Measurements from ENCODE around the gene B4GALNT3.

The B4GALNT3 gene

DNA sequence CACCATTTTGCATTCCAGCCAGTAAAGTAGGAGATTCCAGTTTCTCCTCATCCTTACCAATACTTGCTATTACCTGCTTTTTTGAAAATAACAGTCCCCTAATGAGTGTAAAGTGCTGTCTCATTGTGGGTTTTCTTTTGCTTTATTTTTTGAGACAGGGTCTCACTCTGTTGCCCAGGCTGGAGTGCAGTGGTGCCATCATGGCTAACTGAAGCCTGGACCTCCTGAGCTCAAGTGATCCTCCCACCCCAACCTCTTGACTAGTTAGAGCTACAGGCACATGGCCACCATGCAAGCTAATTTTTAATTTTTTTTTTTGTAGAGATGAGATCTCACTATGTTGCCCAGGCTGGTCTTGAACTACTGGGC, 142.9 kb downstream of the B4GALNT3 start:
- DNase-seq: no peak

DNA sequence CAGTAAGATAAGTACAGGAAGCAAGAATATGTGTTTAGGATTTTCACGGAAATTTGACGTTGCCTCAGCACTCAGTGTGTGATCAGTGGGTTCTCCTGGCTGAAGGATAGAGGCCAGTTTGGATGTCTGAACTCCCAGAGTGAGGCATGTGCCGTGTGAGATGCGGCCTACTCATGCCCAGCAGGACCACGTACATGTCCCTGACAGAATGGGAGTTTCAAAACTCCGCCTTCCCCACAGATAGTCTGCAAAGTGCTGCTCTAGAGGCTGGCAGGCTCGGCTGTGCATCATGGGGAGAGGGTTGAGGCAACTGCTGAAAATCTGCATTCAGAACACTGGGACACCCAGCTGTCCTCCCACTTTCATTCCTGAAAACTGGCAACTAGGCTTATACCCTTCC, 145.2 kb downstream of the B4GALNT3 start:
- DNase-seq: no peak

DNA sequence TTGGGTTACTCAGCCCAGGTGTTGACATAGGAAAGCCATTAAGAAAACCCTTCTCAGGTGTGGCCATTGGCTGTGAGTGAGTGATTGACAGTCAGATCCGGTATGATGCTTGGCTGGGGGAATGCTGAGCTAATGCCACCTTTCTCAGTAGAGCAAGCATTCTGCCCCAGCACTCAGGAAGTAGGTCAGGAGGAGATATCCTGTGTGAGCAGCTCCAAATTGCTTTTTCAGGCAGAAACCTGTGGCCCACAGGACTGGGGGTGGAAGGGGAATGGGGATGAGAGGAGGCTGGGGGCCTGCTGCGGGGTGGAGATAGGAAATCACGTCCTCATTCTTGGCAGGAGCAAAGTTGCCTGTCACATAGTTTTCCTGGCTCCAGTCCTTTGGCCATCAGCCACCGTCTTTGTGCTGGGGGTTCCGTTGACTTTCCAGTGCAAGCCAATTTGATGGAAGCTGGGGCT, 147.8 kb downstream of the B4GALNT3 start:
- DNase-seq: no peak

DNA sequence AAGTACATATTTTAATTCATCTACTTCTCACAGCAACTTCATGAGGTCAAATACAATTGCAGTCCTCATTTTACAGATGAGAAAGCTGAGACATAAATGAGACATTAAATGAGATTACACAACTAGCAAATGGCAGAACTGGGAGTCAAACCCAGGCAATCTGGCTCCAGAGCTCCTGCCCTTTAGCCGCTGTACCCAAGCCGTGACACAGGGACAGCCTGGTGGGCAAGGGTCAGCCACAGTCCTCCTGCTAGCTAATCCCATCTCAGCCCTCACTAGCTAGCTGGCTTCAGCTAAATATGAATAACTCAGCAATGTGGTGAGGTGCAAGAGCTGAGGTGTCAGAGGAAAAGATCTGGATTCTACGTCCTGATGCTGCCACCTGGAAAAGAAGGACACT, 148.7 kb downstream of the B4GALNT3 start:
- DNase-seq: no peak

DNA sequence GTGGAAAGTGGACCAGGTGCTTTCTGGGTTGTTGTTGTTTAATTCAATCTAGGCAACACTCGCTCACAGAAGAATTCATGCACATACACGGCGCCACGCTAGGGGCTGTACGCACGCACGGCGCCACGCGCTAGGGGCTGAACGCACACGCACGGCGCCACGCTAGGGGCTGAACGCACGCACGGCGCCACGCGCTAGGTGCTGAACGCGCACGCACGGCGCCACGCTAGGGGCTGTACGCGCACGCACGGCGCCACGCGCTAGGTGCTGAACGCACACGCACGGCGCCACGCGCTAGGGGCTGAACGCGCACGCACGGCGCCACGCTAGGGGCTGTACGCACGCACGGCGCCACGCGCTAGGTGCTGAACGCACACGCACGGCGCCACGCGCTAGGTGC, 149.2 kb downstream of the B4GALNT3 start:
- no peak for DNase-seq

DNA sequence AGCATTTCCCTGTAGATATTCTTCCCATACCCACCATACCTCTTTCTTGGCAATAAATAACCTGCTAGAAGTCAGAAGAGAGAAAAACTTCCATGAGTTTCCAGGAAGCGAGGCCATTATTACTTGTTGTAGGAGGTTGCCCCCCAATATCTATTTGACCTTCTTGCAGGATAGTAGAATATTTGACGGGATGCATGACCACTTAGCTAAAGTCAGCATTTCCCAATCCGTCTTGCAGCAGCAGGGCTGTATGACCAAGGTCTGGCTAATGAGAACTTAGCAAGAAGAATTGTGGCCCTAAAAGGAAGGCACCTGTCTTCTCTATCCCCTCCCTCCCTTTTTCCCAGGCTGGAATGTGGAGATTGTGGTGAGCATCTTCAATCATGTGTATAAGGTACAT, 152.0 kb downstream of the B4GALNT3 start:
- DNase-seq: no peak

DNA sequence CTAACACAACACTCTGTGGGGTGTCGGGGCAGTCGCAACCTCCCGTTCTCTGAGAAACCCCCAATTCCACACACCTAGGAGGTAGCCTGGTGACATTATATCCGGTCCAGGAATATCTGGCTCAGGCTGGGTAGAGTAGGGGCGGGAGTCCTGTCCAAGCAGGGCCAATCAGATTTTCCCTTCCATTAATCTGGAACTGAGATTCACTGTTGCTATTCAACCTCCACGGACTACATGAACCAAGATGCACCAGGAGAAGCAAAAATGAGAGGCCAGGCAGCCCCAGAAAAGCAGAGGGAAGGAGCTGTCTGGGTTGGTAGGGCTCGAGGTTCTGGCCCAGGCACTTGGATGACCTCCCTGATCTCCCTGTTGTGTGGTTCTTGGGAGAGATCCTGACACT, 152.6 kb downstream of the B4GALNT3 start:
- DNase-seq: no peak

DNA sequence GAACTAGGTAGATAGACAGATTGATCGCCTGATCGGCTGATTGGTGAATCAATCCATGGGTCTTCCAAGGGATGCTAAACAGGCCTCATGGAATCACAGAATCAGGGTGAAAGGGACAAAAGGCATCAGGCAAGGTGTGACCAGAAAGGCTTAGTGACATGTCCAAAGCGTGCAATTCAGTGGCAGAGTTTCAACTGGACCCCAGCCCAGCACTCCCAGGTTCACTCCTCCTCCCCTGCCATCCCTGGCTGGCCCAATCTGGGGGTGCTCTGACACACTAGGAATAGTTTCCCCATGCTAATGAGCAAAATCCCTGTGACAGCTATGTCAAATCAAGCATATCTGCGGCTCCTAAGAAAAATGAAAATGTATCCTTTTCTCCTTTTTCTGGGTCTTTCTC, 153.1 kb downstream of the B4GALNT3 start:
- no peak for DNase-seq
